Activated CD4-positive, alpha-beta T cell treated with anti-CD3 and anti-CD28 coated beads, Interleukin-2, amount 10 ng/mL, durations not matched to agents 7 days and 5 days (primary cell): Measurements from ENCODE around the gene GSS. TPM values are rescaled to one million over a fixed set of nuclear protein-coding genes. Genes with fewer than 3 reads are reported as not detected.

Source experiments
- CTCF ChIA-PET: fragments of 350-600 bp; sonication (Branson Sonifier 250); formaldehyde crosslinking; loops from one replicate; lab custom pipeline; 2021; ENCODE audit warnings: antibody characterized with exemption; lab: Charles Lee
- POLR2A ChIA-PET: fragments of 350-600 bp; sonication (Branson Sonifier 250); formaldehyde crosslinking; loops from one replicate; lab custom pipeline; 2021; ENCODE audit warnings: antibody characterized with exemption; lab: Charles Lee
- DNase-seq: peaks from one replicate; pipeline ENCODE4 v3.0.0-alpha.2; 2020
- H3K27ac Mint-ChIP-seq: one replicate; pipeline ENCODE4 v1.8.0; 2021; ENCODE audit warnings: mild to moderate bottlenecking, moderate library complexity, mixed read lengths
- H3K27me3 Mint-ChIP-seq: one replicate; pipeline ENCODE4 v1.8.0; 2021; ENCODE audit warnings: mixed read lengths
- H3K36me3 Mint-ChIP-seq: one replicate; pipeline ENCODE4 v1.8.0; 2021; ENCODE audit warnings: low read depth, mixed read lengths
- H3K4me1 Mint-ChIP-seq: one replicate; pipeline ENCODE4 v1.8.0; 2021; ENCODE audit warnings: mixed read lengths
- H3K4me3 Mint-ChIP-seq: one replicate; pipeline ENCODE4 v1.8.0; 2021; ENCODE audit warnings: mild to moderate bottlenecking, moderate library complexity, mixed read lengths
- H3K9me3 Mint-ChIP-seq: one replicate; pipeline ENCODE4 v1.8.0; 2021; ENCODE audit warnings: mixed read lengths
- total RNA-seq, 2 experiments: library from RNA; stranded (reverse); gene quantifications; one replicate each; pipeline ENCODE4 v1.2.3, GENCODE V29; 2021

GSS gene
- total RNA-seq, 2 experiments from 2014 or later, result 48.7 to 49.1 TPM

DNA sequence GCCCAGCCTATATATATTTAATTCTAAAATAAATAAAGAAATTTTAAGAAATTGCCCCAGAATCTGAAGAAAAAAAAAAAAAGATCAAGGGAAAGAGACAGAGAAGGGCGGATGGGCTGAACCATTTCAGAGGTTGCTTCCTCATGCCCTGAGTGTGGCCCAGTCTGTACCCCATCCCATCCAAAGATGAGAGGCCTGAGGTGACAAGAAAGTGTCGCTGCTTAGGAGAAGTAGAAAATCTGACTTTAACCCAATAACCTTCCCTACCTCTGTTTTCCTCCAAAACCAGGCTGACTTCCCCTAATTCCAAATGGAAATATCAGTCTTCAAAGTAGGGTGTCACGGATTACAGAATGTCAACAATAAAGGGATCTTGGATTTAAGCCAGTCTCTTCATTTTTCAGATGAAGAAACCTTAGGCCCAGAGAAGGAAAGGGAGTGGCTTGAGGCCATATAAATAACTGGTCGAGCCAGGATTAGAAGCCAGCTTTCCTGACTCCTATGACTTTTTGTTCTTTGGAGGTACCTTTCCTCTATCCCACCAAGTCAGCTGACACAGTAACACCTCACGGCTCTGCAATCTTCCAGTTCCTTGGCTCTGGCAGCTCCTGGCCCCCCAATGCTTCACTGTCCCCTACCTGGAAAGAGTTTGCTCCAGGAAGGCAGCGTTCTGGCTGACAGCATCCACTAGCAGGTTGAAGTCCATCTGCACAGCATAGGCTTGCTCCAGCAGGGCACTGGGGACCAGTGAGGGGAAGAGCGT, 10.1 kb downstream of the GSS start:
- CTCF ChIA-PET, result interaction anchor here (0.6 kb wide), 2 partner anchors 9 to 97 kb away, joined by 3 to 4 read pairs; no protein-coding TSS in a partner anchor
- POLR2A ChIA-PET, result no interaction called here
- no peak for DNase-seq
- no peak overlapping the region for H3K4me3 Mint-ChIP-seq
- peaks cover 1% of the 10 kb centered on the region for H3K4me1 Mint-ChIP-seq
- no peak overlapping the region for H3K27ac Mint-ChIP-seq
- no peaks in the 10 kb centered on the region for H3K27me3 Mint-ChIP-seq
- no peaks in the 10 kb centered on the region for H3K9me3 Mint-ChIP-seq
- peaks cover 31% of the 10 kb centered on the region for H3K36me3 Mint-ChIP-seq

GRCh38 chr20:34943808-34944567, 11.6 kb downstream of the GSS start:
- no peaks in the 10 kb centered on the region for H3K4me1 Mint-ChIP-seq
- no peak overlapping the region for H3K4me3 Mint-ChIP-seq
- ChIA-PET POLR2A (no interaction called here), CTCF (interaction anchor here (1.5 to 2.0 kb wide), 2 partner anchors 15 to 70 kb away, joined by 3 to 4 read pairs; no protein-coding TSS in a partner anchor)
- H3K27ac Mint-ChIP-seq, result no peak overlapping the region
- no peak for DNase-seq
- H3K36me3 Mint-ChIP-seq, result peaks cover 25% of the 10 kb centered on the region
- H3K27me3 Mint-ChIP-seq, result no peaks in the 10 kb centered on the region
- no peaks in the 10 kb centered on the region for H3K9me3 Mint-ChIP-seq

DNA sequence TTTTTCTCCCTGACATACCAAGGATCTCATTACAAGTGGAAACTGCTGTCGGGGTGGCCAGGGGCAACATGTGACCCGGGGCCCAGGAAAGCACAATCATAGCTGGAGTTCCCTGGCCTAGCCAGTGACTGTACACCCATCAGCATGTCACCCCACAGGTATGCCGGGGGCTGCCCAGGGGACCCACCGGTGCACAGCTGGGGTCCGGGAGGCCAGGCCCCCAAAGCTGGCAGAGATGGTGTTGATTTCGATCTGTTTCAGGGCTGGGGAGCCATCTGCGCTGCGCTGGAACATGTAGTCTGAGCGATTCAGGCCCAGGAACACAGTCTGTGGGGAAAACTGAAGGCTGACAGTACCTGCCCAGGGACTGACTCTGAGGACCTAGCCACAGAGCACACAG, 13.3 kb downstream of the GSS start:
- Mint-ChIP-seq H3K27me3 (no peaks in the 10 kb centered on the region), H3K27ac (no peak overlapping the region), H3K9me3 (no peaks in the 10 kb centered on the region), H3K36me3 (peaks cover 29% of the 10 kb centered on the region), H3K4me1 (no peaks in the 10 kb centered on the region), H3K4me3 (no peak overlapping the region)
- ChIA-PET POLR2A (no interaction called here), CTCF (interaction anchor here (0.7 to 1.1 kb wide), 2 partner anchors 14 to 50 kb away, joined by 3 read pairs; partner anchors contain the start of genes GSS and MYH7B)
- DNase-seq, result no peak

GRCh38 chr20:34941226-34941625, 14.4 kb downstream of the GSS start:
- POLR2A ChIA-PET, result no interaction called here
- peaks cover 35% of the 10 kb centered on the region for H3K36me3 Mint-ChIP-seq

DNA sequence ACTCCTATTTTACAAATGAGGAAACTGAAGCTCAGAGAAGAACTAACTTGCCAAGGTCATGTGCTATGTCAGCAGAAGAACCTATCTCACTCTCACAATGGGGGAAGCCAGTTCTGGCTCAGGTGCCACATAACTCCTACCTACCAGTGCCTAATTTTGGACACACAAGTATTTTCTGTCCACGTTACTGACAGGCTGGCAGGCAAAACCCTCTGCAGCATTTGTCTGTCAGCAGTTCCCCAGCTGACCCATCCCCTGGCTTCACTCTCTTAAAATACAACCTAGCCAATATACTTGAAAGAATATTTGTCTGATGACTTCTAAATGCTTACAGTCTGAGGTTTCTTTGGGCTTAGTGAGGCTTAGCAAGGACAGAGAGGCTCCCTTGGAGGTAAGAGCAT, 15.5 kb downstream of the GSS start:
- no peaks in the 10 kb centered on the region for H3K4me1 Mint-ChIP-seq
- ChIA-PET POLR2A (no interaction called here), CTCF (interaction anchor here (1.1 kb wide), 1 partner anchor 33 kb away, joined by 4 read pairs; no protein-coding TSS in a partner anchor)
- H3K27ac Mint-ChIP-seq, result no peak overlapping the region
- H3K36me3 Mint-ChIP-seq, result peaks cover 31% of the 10 kb centered on the region
- H3K4me3 Mint-ChIP-seq, result no peak overlapping the region
- no peak for DNase-seq
- no peaks in the 10 kb centered on the region for H3K27me3 Mint-ChIP-seq
- no peaks in the 10 kb centered on the region for H3K9me3 Mint-ChIP-seq

More at GRCh38 chr20:34941226-34941625, 14.4 kb downstream of the GSS start:
- no peak for DNase-seq
- Mint-ChIP-seq H3K4me3 (no peak overlapping the region), H3K4me1 (no peaks in the 10 kb centered on the region), H3K9me3 (no peaks in the 10 kb centered on the region), H3K27me3 (no peaks in the 10 kb centered on the region), H3K27ac (no peak overlapping the region)
- CTCF ChIA-PET, result interaction anchor here (0.5 to 1.2 kb wide), 6 partner anchors 9 to 93 kb away, joined by 3 to 5 read pairs (median 3); partner anchors contain the start of genes GSS and MYH7B

DNA sequence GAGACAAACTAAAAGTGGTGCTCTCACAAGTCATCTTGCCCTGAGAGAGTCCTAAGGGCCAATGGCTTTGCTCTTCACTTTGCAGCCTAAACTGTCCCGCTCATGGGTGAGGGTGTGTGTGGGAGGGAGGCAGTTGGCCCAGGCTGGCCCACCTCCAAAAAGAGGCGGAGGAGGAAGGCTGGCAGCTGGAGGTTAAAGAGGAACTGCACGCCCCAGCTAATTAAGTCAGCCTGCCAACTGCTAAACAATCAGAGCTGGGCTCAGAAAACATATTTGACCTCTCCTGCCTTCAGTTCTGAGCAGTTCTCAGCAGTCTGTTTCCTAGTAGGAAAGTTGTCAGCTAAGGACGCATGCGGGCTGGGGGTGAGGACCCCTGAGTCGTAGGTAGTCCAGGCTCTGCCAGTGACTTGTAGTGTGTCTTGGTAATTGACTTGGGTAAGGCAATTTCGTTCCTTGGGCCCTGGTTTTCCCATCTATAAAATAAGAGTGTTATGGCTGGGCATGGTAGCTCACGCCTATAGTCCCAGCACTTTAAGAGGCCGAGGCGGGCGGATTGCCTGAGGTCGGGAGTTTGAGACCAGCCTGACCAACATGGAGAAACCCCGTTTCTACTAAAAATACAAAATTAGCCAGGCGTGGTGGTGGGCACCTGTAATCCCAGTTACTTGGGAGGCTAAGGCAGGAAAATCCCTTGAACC, 17.0 kb downstream of the GSS start:
- CTCF ChIA-PET, result interaction anchor here (0.8 kb wide), 1 partner anchor 73 kb away, joined by 3 read pairs; no protein-coding TSS in a partner anchor
- no peak for DNase-seq
- POLR2A ChIA-PET, result no interaction called here
- H3K4me3 Mint-ChIP-seq, result no peak overlapping the region
- H3K9me3 Mint-ChIP-seq, result no peaks in the 10 kb centered on the region
- H3K4me1 Mint-ChIP-seq, result no peaks in the 10 kb centered on the region
- H3K27ac Mint-ChIP-seq, result no peak overlapping the region
- H3K36me3 Mint-ChIP-seq, result peaks cover 33% of the 10 kb centered on the region
- H3K27me3 Mint-ChIP-seq, result no peaks in the 10 kb centered on the region

DNA sequence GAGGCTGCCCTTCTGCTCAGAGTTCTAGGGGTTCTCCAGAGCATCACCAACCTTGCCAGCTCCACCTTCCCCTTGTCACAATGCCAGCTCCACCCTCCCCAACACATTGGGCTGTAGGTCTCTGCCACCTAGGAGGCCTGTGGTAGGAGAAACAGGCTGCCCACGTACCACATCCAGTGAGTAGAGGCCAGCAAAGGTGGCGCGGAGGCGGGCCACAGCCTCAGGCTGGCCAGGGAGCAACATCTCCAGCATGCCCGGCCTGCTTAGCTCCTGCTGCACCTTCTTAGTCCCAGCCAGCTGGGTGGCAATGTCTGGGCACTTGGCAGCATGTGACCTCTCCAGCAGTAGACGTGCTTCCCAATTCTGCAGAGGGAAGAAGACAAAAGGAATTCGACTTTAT, 23.8 kb downstream of the GSS start:
- Mint-ChIP-seq H3K9me3 (no peaks in the 10 kb centered on the region), H3K36me3 (peaks cover 31% of the 10 kb centered on the region), H3K4me1 (no peaks in the 10 kb centered on the region), H3K27me3 (no peaks in the 10 kb centered on the region), H3K4me3 (no peak overlapping the region), H3K27ac (no peak overlapping the region)
- ChIA-PET POLR2A (no interaction called here), CTCF (interaction anchor here (1.0 to 1.5 kb wide), 4 partner anchors 10 to 59 kb away, joined by 3 to 5 read pairs (median 4); partner anchors contain the start of gene GGT7)
- no peak for DNase-seq

DNA sequence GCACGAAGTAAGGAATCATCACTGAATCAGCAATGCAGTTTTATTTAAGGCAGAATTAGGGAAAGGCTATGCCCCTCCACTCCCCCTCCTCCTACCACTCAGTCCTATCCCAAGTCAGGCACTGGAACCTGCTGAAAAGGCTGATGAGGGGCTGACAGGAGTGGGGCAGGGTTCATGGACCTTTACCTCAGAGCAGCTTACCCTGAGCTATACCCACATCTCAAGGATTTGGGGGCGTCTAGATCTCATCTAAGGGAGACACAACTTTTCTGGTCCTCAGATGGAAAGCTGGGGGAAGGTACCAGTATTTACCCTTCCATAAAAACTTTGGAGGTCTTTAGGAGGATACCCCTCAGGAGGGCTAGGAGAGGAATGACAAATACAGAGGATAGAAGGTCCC, 27.2 kb downstream of the GSS start:
- H3K4me3 Mint-ChIP-seq, result no peak overlapping the region
- H3K36me3 Mint-ChIP-seq, result peaks cover 36% of the 10 kb centered on the region
- ChIA-PET CTCF (interaction anchor here (1.4 to 1.8 kb wide), 2 partner anchors 10 to 15 kb away, joined by 4 to 5 read pairs; no protein-coding TSS in a partner anchor), POLR2A (no interaction called here)
- peaks cover 8% of the 10 kb centered on the region for H3K4me1 Mint-ChIP-seq
- no peaks in the 10 kb centered on the region for H3K27me3 Mint-ChIP-seq
- no peaks in the 10 kb centered on the region for H3K9me3 Mint-ChIP-seq
- no peak for DNase-seq
- H3K27ac Mint-ChIP-seq, result no peak overlapping the region

- Mint-ChIP-seq H3K27ac (no peak overlapping the region), H3K36me3 (peaks cover 34% of the 10 kb centered on the region), H3K9me3 (no peaks in the 10 kb centered on the region), H3K27me3 (no peaks in the 10 kb centered on the region), H3K4me3 (no peak overlapping the region), H3K4me1 (peaks cover 8% of the 10 kb centered on the region)
- CTCF ChIA-PET, result interaction anchor here (1.3 to 1.8 kb wide), 3 partner anchors 10 to 16 kb away, joined by 3 to 5 read pairs (median 4); no protein-coding TSS in a partner anchor
- POLR2A ChIA-PET, result no interaction called here
- DNase-seq, result no peak
These were observed 27.9 kb downstream of the GSS start for GRCh38 chr20:34927736-34928135.

GRCh38 chr20:34926581-34926980, 29.0 kb downstream of the GSS start:
- H3K4me3 Mint-ChIP-seq, result no peak overlapping the region
- ChIA-PET POLR2A (no interaction called here), CTCF (no interaction called here)
- H3K27me3 Mint-ChIP-seq, result no peaks in the 10 kb centered on the region
- peaks cover 10% of the 10 kb centered on the region for H3K4me1 Mint-ChIP-seq
- DNase-seq, result no peak
- no peak overlapping the region for H3K27ac Mint-ChIP-seq
- no peaks in the 10 kb centered on the region for H3K9me3 Mint-ChIP-seq
- H3K36me3 Mint-ChIP-seq, result peaks cover 32% of the 10 kb centered on the region

- POLR2A ChIA-PET, result no interaction called here
- CTCF ChIA-PET, result no interaction called here
- H3K27me3 Mint-ChIP-seq, result no peaks in the 10 kb centered on the region
These were observed 29.6 kb downstream of the GSS start for GRCh38 chr20:34925981-34926380.

GRCh38 chr20:34925341-34925740, 30.3 kb downstream of the GSS start:
- Mint-ChIP-seq H3K27me3 (no peaks in the 10 kb centered on the region), H3K27ac (no peak overlapping the region), H3K9me3 (no peaks in the 10 kb centered on the region), H3K36me3 (peaks cover 30% of the 10 kb centered on the region), H3K4me3 (no peak overlapping the region), H3K4me1 (peaks cover 17% of the 10 kb centered on the region)
- no peak for DNase-seq
- POLR2A ChIA-PET, result no interaction called here
- CTCF ChIA-PET, result no interaction called here

More at GRCh38 chr20:34925981-34926380, 29.6 kb downstream of the GSS start:
- no peak overlapping the region for H3K27ac Mint-ChIP-seq
- H3K4me3 Mint-ChIP-seq, result no peak overlapping the region
- peaks cover 31% of the 10 kb centered on the region for H3K36me3 Mint-ChIP-seq
- DNase-seq, result no peak
- no peaks in the 10 kb centered on the region for H3K9me3 Mint-ChIP-seq
- H3K4me1 Mint-ChIP-seq, result peaks cover 15% of the 10 kb centered on the region
